SK-MEL-5 (cell line): ENCODE results near the gene ZNF185. TPM values are rescaled to one million over a fixed set of nuclear protein-coding genes. Genes with fewer than 3 reads are reported as not detected.
A peak's percentile ranks its signal among the peaks of the same experiment; 100 is the strongest.
"Not testable (repeated sequence)": the region's sequence is repeated elsewhere in the genome, so short reads cannot be mapped to it uniquely, and the experiment has no call there.

Source experiments
- DNase-seq: peaks from one replicate; pipeline ENCODE4 v3.0.0-alpha.2; 2016; ENCODE audit warnings: low read depth, low spot score
- in situ Hi-C: cut with HindIII; loops from 2 replicates; pipeline ENCODE4 v1.10.0; 2016; ENCODE audit warnings: low sequenced_read_pairs, high pct_unique_total_duplicates, low pct_unique_long_range_greater_than_20kb
- total RNA-seq: library from RNA; depleted of rRNA; stranded (reverse); fragments of >200 nt; shearing (Covaris generic); gene quantifications from 2 replicates; pipeline ENCODE4 v1.2.3, GENCODE V29; 2014

The ZNF185 gene
- total RNA-seq, 1 experiment from 2014 or later: 0.92 TPM

GRCh38 chrX:152908486-152908885 is 10.6 kb downstream of the ZNF185 start:
- in situ Hi-C loops: no loop called here
- no peak for DNase-seq

- in situ Hi-C loops, DNase-seq: not testable (repeated sequence)
These were observed 12.2 kb downstream of the ZNF185 start for GRCh38 chrX:152910018-152910417.

GRCh38 chrX:152912106-152912505 is 14.2 kb downstream of the ZNF185 start:
- DNase-seq: peak; percentile 53
- in situ Hi-C loops: no loop called here

GRCh38 chrX:152912641-152913040 is 14.8 kb downstream of the ZNF185 start:
- no peak for DNase-seq
- in situ Hi-C loops: no loop called here

GRCh38 chrX:152913346-152913745 is 15.5 kb downstream of the ZNF185 start:
- in situ Hi-C loops: no loop called here
- DNase-seq: peak; percentile 48

- in situ Hi-C loops: no loop called here
- no peak for DNase-seq
These were observed 16.0 kb downstream of the ZNF185 start for GRCh38 chrX:152913910-152914309.

GRCh38 chrX:152915541-152916241 is 17.8 kb downstream of the ZNF185 start:
- in situ Hi-C loops: no loop called here

GRCh38 chrX:152917656-152918579 is 20.1 kb downstream of the ZNF185 start:
- no peak for DNase-seq
- in situ Hi-C loops: no loop called here

More at GRCh38 chrX:152915541-152916241, 17.8 kb downstream of the ZNF185 start:
- peak; percentile 53 for DNase-seq

- in situ Hi-C loops: no loop called here
- DNase-seq: no peak
These were observed 20.8 kb downstream of the ZNF185 start for GRCh38 chrX:152918707-152919106.

- in situ Hi-C loops: no loop called here
- peak; percentile 16 for DNase-seq
These were observed 25.7 kb downstream of the ZNF185 start for GRCh38 chrX:152923599-152923998.

GRCh38 chrX:152925835-152926234 is 28.0 kb downstream of the ZNF185 start:
- no peak for DNase-seq
- in situ Hi-C loops: no loop called here

- in situ Hi-C loops: no loop called here
- peak; percentile 67 for DNase-seq
These were observed 28.4 kb downstream of the ZNF185 start for GRCh38 chrX:152926279-152926678.

GRCh38 chrX:152926923-152927322 is 29.1 kb downstream of the ZNF185 start:
- in situ Hi-C loops: no loop called here
- no peak for DNase-seq

GRCh38 chrX:152927858-152928760 is 30.2 kb downstream of the ZNF185 start:
- in situ Hi-C loops: no loop called here
- DNase-seq: peak; percentile 5

- in situ Hi-C loops: no loop called here
- no peak for DNase-seq
These were observed 31.0 kb downstream of the ZNF185 start for GRCh38 chrX:152928761-152929400.

GRCh38 chrX:152929898-152930297 is 32.0 kb downstream of the ZNF185 start:
- in situ Hi-C loops: no loop called here
- DNase-seq: no peak

- in situ Hi-C loops: no loop called here
- DNase-seq: no peak
These were observed 32.6 kb downstream of the ZNF185 start for GRCh38 chrX:152930516-152930915.
